Liver (tissue), 9 donors: Measurements from ENCODE around the gene PTGIS. TPM values are rescaled to one million over a fixed set of nuclear protein-coding genes. Genes with fewer than 3 reads are reported as not detected.

Source experiments
- DNase-seq: peaks from one replicate; pipeline ENCODE4 v3.0.0-alpha.2; 2017; ENCODE audit warnings: low spot score
- H3K27ac ChIP-seq, 2 donors: one replicate each; pipeline ENCODE4 v1.7.0; 2013; ENCODE audit warnings: inconsistent platforms in 2 of 2, low read length in 2 of 2, control low read depth in 1 of 2, low read depth in 1 of 2, mild to moderate bottlenecking in 1 of 2
- H3K27me3 ChIP-seq, 4 donors: one replicate each; pipeline versions ENCODE4 v1.6.1 to v1.7.0; 2013; ENCODE audit warnings: low read length in 3 of 4, inconsistent platforms in 1 of 4, mild to moderate bottlenecking in 1 of 4, moderate library complexity in 1 of 4; ENCODE audit not compliant: control insufficient read depth in 4 of 4, insufficient read depth in 4 of 4
- H3K36me3 ChIP-seq, 4 donors: one replicate each; pipeline versions ENCODE4 v1.6.1 to v1.7.0; 2013; ENCODE audit warnings: low read length in 3 of 4, mild to moderate bottlenecking in 3 of 4, low read depth in 1 of 4, moderate library complexity in 1 of 4; ENCODE audit not compliant: control insufficient read depth in 4 of 4, insufficient read depth in 3 of 4
- H3K4me1 ChIP-seq, 4 donors: one replicate each; pipeline versions ENCODE4 v1.6.1 to v1.7.0; 2013; ENCODE audit warnings: low read length in 3 of 4, mild to moderate bottlenecking in 3 of 4, moderate library complexity in 1 of 4; ENCODE audit not compliant: control insufficient read depth in 4 of 4, insufficient read depth in 4 of 4
- H3K4me3 ChIP-seq, 3 donors: one replicate each; pipeline versions ENCODE4 v1.6.1 to v1.7.0; 2013; ENCODE audit warnings: low read length in 3 of 3, control low read depth in 1 of 3, low read depth in 1 of 3, mild to moderate bottlenecking in 1 of 3
- H3K9ac ChIP-seq, 2 donors: one replicate each; pipeline ENCODE4 v1.7.0; 2013; ENCODE audit warnings: low read length in 2 of 2, mild to moderate bottlenecking in 2 of 2, moderate library complexity in 2 of 2, control low read depth in 1 of 2, low read depth in 1 of 2
- H3K9me3 ChIP-seq, 4 donors: one replicate each; pipeline versions ENCODE4 v1.6.1 to v1.7.0; 2013; ENCODE audit warnings: low read length in 3 of 4; ENCODE audit not compliant: control insufficient read depth in 4 of 4
- EGR1 ChIP-seq, 2 donors: IDR thresholded peaks; 2 replicates each; pipeline ENCODE4 v1.6.1; 2016 to 2018; ENCODE audit warnings: antibody characterized with exemption in 2 of 2, low read depth in 2 of 2
- FOXA1 ChIP-seq: IDR thresholded peaks from 2 replicates; pipeline ENCODE4 v1.6.1; 2016; ENCODE audit warnings: antibody characterized with exemption
- FOXA2 ChIP-seq: IDR thresholded peaks from 2 replicates; pipeline ENCODE4 v1.6.1; 2016; ENCODE audit warnings: antibody characterized with exemption
- HNF4A ChIP-seq, 2 donors: conservative IDR thresholded peaks; 2 replicates each; pipeline ENCODE4 v1.6.1; 2016; ENCODE audit warnings: antibody characterized with exemption in 2 of 2, mild to moderate bottlenecking in 2 of 2
- HNF4G ChIP-seq: IDR thresholded peaks from 2 replicates; pipeline ENCODE4 v1.6.1; 2016; ENCODE audit warnings: antibody characterized with exemption
- JUND ChIP-seq, 2 donors: IDR thresholded peaks; 2 replicates each; pipeline ENCODE4 v1.6.1; 2016; ENCODE audit warnings: antibody characterized with exemption in 2 of 2
- RAD21 ChIP-seq, 2 donors: IDR thresholded peaks; 2 replicates each; pipeline ENCODE4 v1.6.1; 2016; ENCODE audit warnings: antibody characterized with exemption in 2 of 2, mild to moderate bottlenecking in 2 of 2
- SP1 ChIP-seq: IDR thresholded peaks from 2 replicates; pipeline ENCODE4 v1.6.1; 2018; ENCODE audit warnings: antibody characterized with exemption, mild to moderate bottlenecking
- TAF1 ChIP-seq: conservative IDR thresholded peaks from 2 replicates; pipeline ENCODE4 v1.6.1; 2016; ENCODE audit warnings: antibody characterized with exemption, mild to moderate bottlenecking
- YY1 ChIP-seq: IDR thresholded peaks from 2 replicates; pipeline ENCODE4 v1.6.1; 2016; ENCODE audit warnings: antibody characterized with exemption, mild to moderate bottlenecking
- WGBS: extraction: QIAGEN DNeasy Blood & Tissue Kit; methylation state at CpG from one replicate; pipeline ENCODE4 v1.1.7; 2013; 5-methylcytosine and 5-hydroxymethylcytosine counted together
- polyA plus RNA-seq, 2 donors: library from polyadenylated mRNA; stranded (reverse) in 1 of 2; unstranded in 1 of 2; fragments of 200-250 nt in 1 of 2; fragments of >200 nt in 1 of 2; fragmentation: Nextera tagmentation in 1 of 2; extraction: Ambion mirVana in 1 of 2; gene quantifications; one replicate each; pipeline versions ENCODE4 v1.2.1 to v1.2.3, GENCODE V29; 2013 to 2015
- total RNA-seq, 2 donors: library from RNA; depleted of rRNA; stranded (reverse); fragments of >200 nt; gene quantifications; one replicate each; pipeline ENCODE4 v1.2.3, GENCODE V29; 2014
- TF ChIP-seq, protein P1 (sequence below): IDR thresholded peaks from 2 replicates; pipeline ENCODE4 v1.6.1; 2016; ENCODE audit warnings: antibody characterized with exemption
- TF ChIP-seq, protein P2 (sequence below): IDR thresholded peaks from 2 replicates; pipeline ENCODE4 v1.6.1; 2016; ENCODE audit warnings: antibody characterized with exemption
- TF ChIP-seq, protein P3 (sequence below): IDR thresholded peaks from 2 replicates; pipeline ENCODE4 v1.6.1; 2016; ENCODE audit warnings: antibody characterized with exemption
- TF ChIP-seq, protein P4 (sequence below): IDR thresholded peaks from 2 replicates; pipeline ENCODE4 v1.6.1; 2016; ENCODE audit warnings: antibody characterized with exemption, mild to moderate bottlenecking
- TF ChIP-seq, protein P5 (sequence below): fragments of 150-350 bp; IDR thresholded peaks from 2 replicates; pipeline ENCODE4 v1.5.1; 2017; ENCODE audit warnings: improper control_type of control experiment, low read depth, low read length; ENCODE audit not compliant: missing input control
- donor health status: healthy.
- donor health status: healthy.
- donor health status: healthy.
- donor health status: healthy.
- donor health status: healthy.

The PTGIS gene
- total and polyA plus RNA-seq, 4 donors: 2.2 to 6.3 (median 3.8) TPM

DNA sequence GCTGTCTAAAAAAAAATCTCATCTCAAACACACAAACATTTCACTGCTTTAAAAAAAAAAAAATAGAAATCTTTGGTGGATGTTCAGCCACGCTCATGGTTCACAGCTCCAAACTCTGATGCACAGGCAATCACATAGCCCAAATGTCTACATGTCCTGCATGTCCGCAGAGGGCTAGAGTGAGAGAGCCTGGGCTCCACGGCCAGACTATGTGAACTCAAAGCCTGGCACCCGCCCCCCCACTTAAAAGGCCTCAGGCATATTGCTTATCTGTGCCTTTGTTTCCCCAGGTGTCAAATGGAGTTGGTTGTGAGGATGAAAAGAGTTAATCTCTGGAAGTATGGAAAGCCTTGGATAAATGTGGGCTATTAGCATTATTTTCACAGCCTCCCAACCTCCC, 10.5 kb upstream of the PTGIS start:
- Histone ChIP-seq H3K36me3 (no peaks in the 10 kb centered on the region), H3K4me1 (peaks cover 2 to 5% (median 4%) of the 10 kb centered on the region in 4 donors), H3K27ac (no peak overlapping the region), H3K27me3 (no peaks in the 10 kb centered on the region), H3K4me3 (no peak overlapping the region), H3K9me3 (peaks cover 0 to 3% (median under 1%) of the 10 kb centered on the region in 4 donors), H3K9ac (no peak overlapping the region)
- no peak for DNase-seq
- WGBS: 94% methylated on average over 4 of the region's 4 CpGs
- no peak for TF ChIP-seq SP1
- TF ChIP-seq FOXA2: no peak
- no peak for TF ChIP-seq EGR1 (IDR thresholded peaks at IDR 0.05; ENCODE audit: low read depth in 2 of 2)
- TF ChIP-seq, protein P1, sequence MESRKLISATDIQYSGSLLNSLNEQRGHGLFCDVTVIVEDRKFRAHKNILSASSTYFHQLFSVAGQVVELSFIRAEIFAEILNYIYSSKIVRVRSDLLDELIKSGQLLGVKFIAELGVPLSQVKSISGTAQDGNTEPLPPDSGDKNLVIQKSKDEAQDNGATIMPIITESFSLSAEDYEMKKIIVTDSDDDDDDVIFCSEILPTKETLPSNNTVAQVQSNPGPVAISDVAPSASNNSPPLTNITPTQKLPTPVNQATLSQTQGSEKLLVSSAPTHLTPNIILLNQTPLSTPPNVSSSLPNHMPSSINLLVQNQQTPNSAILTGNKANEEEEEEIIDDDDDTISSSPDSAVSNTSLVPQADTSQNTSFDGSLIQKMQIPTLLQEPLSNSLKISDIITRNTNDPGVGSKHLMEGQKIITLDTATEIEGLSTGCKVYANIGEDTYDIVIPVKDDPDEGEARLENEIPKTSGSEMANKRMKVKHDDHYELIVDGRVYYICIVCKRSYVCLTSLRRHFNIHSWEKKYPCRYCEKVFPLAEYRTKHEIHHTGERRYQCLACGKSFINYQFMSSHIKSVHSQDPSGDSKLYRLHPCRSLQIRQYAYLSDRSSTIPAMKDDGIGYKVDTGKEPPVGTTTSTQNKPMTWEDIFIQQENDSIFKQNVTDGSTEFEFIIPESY: no peak
- no peak for TF ChIP-seq YY1
- no peak for TF ChIP-seq FOXA1
- no peak for TF ChIP-seq RAD21 (IDR thresholded peaks at IDR 0.05)
- TF ChIP-seq, protein P2, sequence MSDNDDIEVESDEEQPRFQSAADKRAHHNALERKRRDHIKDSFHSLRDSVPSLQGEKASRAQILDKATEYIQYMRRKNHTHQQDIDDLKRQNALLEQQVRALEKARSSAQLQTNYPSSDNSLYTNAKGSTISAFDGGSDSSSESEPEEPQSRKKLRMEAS: no peak
- no peak for TF ChIP-seq TAF1
- TF ChIP-seq, protein P3, sequence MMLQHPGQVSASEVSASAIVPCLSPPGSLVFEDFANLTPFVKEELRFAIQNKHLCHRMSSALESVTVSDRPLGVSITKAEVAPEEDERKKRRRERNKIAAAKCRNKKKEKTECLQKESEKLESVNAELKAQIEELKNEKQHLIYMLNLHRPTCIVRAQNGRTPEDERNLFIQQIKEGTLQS: no peak
- TF ChIP-seq, protein P4, sequence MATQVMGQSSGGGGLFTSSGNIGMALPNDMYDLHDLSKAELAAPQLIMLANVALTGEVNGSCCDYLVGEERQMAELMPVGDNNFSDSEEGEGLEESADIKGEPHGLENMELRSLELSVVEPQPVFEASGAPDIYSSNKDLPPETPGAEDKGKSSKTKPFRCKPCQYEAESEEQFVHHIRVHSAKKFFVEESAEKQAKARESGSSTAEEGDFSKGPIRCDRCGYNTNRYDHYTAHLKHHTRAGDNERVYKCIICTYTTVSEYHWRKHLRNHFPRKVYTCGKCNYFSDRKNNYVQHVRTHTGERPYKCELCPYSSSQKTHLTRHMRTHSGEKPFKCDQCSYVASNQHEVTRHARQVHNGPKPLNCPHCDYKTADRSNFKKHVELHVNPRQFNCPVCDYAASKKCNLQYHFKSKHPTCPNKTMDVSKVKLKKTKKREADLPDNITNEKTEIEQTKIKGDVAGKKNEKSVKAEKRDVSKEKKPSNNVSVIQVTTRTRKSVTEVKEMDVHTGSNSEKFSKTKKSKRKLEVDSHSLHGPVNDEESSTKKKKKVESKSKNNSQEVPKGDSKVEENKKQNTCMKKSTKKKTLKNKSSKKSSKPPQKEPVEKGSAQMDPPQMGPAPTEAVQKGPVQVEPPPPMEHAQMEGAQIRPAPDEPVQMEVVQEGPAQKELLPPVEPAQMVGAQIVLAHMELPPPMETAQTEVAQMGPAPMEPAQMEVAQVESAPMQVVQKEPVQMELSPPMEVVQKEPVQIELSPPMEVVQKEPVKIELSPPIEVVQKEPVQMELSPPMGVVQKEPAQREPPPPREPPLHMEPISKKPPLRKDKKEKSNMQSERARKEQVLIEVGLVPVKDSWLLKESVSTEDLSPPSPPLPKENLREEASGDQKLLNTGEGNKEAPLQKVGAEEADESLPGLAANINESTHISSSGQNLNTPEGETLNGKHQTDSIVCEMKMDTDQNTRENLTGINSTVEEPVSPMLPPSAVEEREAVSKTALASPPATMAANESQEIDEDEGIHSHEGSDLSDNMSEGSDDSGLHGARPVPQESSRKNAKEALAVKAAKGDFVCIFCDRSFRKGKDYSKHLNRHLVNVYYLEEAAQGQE: no peak
- TF ChIP-seq, protein P5, sequence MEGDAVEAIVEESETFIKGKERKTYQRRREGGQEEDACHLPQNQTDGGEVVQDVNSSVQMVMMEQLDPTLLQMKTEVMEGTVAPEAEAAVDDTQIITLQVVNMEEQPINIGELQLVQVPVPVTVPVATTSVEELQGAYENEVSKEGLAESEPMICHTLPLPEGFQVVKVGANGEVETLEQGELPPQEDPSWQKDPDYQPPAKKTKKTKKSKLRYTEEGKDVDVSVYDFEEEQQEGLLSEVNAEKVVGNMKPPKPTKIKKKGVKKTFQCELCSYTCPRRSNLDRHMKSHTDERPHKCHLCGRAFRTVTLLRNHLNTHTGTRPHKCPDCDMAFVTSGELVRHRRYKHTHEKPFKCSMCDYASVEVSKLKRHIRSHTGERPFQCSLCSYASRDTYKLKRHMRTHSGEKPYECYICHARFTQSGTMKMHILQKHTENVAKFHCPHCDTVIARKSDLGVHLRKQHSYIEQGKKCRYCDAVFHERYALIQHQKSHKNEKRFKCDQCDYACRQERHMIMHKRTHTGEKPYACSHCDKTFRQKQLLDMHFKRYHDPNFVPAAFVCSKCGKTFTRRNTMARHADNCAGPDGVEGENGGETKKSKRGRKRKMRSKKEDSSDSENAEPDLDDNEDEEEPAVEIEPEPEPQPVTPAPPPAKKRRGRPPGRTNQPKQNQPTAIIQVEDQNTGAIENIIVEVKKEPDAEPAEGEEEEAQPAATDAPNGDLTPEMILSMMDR: no peak
- no peak for TF ChIP-seq HNF4G
- TF ChIP-seq HNF4A (conservative IDR thresholded peaks at IDR 0.05): no peak
- TF ChIP-seq JUND (IDR thresholded peaks at IDR 0.05): no peak

DNA sequence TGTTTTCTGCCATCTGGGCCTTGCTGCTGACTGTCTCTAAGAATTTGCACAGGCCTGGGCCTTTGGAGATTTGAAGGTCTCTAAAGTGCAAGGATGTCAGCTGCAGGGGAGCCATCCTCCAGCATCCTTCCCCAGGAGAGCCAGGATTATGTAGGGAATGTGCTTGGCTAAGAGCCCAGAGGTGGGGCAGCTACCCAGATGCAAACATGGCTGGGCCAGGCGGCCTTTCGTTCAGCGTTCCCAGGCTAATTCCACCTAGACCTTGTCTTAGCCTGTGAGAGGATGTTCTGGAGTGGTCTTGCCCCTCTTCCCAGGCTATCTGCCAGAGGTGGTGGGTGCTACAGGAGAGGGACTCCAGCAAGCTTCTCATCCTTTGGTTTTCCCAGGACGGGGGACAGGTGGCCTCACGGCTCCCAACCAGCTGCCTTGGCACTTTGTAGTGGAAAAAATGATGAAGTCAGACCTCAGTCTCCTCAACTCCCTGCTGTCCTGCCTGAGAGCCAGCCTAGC, 7.7 kb upstream of the PTGIS start:
- H3K9ac ChIP-seq: no peak overlapping the region
- TF ChIP-seq, protein P3: no peak
- no peak for TF ChIP-seq HNF4A (conservative IDR thresholded peaks at IDR 0.05)
- TF ChIP-seq, protein P2: no peak
- no peak for TF ChIP-seq YY1
- no peak for TF ChIP-seq EGR1 (IDR thresholded peaks at IDR 0.05; ENCODE audit: low read depth in 2 of 2)
- TF ChIP-seq TAF1: no peak
- no peak for TF ChIP-seq FOXA1
- TF ChIP-seq SP1: no peak
- H3K4me1 ChIP-seq: no peaks in the 10 kb centered on the region
- 88% methylated on average over 5 of the region's 5 CpGs for WGBS
- DNase-seq: no peak
- H3K4me3 ChIP-seq: no peak overlapping the region
- H3K36me3 ChIP-seq: no peaks in the 10 kb centered on the region
- H3K9me3 ChIP-seq: no peaks in the 10 kb centered on the region
- no peaks in the 10 kb centered on the region for H3K27me3 ChIP-seq
- no peak overlapping the region for H3K27ac ChIP-seq
